Glomerular visceral epithelial cell (primary cell): Measurements from ENCODE around the gene ALK.
"Not testable (repeated sequence)": the region's sequence is repeated elsewhere in the genome, so short reads cannot be mapped to it uniquely, and the experiment has no call there.

Source experiments
- DNase-seq: peaks from one replicate; pipeline ENCODE4 v3.0.0-alpha.2; 2016; ENCODE audit errors: extremely low spot score

Gene ALK

DNA sequence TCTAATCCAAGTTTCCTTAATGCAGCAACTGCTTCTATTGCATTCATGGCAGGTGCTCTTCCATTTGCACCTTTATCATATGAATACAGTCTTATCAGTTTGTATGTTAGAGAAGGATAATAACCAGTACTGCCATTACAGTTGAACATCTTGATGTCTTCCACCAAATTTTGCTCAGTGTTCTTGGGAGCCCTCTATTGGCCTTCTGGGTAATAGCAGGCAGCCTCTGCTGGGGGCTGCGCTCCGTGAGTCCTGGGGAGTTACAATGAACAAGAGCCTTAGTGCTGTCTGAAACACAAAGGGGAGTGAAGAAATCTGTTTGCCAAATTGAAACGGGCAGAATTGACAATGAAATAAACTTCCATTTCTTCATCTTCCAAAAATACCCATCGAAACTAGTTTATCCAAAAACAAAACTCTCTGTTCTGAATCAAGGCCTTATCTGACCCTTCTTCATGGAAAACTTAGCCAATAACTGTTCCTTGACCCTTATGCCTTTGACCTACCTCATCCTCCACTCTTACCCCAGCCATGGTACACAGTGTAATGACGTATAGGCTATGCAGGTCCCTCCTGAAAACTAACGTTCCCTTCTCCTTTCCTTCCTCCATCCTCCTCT is 79.9 kb downstream of the ALK start:
- DNase-seq = peak; percentile 22

DNA sequence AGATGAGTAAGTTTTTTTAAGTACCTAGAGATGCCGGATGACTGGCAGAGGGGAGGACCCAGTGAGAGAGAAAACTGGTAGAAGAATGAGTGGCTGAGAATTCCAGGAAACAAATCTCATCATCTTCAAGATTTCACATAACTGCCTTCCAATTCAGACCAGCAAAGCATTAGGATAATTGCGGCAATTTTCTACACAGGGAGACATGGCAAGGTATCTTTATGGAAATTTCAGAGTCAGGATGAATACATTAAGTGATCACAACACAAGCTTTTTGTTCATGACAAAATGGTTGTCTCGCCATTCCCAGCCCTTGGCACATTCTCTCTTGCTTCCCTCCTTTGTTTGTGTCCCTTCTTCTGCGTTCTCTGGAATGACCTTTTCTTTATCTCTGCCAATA is 82.1 kb downstream of the ALK start:
- DNase-seq = no peak

DNA sequence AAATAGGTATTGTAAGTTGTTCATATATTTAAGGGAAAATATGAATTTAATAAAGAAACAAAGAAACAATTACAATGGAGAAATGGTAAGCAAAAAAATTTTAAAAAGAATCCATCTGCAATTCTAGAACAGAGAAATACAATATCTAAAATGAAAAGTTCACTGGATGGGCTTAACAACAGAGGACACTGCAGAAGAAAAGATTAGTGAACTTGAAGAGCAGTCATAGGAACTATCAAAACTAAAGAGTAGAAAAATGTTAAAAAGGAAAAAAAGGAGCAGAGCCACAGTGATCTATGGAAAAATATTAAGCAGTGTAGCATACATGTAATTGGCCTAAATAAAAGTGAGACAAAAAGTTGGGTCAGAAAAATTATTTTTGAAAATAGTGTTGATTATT is 83.5 kb downstream of the ALK start:
- DNase-seq = no peak

DNA sequence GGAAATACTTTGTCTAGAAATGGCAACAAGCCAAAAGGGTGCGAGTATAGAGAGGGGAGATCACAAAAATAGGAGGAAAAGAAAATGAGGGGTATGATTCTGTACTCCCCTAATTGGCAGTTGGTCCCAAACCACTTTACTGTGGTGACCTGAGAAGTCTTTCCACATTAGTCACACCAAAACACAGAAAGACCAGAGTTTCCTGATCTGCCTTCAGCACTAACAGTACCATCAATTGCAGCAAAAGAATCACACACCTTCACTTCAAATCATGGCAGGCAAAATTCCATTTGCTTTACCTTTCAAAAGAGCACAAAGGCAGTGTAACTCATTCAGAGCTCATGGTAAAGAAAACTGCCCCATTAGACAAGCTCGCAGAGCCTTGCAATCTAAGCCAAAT is 86.8 kb downstream of the ALK start:
- DNase-seq = no peak

DNA sequence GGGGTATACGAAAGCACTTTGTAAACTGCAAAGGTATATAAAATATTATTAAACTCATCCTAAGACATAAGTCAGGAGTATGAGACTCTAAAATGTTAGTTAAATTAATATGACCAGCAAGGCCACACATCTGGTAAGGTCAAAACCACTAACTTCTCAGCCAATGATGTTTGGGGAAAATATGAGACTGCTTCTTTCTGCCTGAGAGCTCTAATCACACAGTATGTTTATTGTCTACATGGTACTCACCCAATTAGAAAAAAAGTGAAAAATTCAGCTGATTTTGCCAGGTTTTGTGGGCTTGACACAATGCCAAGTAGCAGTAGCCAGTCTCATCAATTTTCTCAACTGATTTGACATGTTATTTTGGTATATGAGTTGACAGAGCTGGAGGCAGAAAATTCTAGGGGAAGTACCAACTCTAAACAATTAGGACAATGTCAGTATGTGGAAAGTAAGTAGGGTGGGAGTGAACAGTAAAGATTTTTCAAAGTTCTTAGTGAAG is 87.3 kb downstream of the ALK start:
- DNase-seq = no peak

DNA sequence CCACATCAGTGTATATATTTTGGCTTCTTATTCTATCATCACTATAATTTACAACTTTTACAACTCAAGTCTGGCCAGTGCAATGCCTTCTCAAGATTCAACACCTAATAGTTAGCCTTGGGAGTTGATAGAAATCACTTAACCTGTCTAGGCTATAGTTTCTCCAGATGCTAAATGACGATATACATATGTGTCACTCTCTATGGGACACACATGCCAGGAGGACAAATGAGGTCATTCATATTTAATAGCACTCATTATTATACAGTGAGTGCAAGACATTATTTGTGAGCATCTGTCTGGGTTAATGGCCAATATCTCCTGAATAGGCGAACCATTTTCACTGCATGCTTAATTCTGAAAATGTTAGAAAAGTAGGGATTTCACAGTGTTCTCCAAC is 89.8 kb downstream of the ALK start:
- no peak for DNase-seq

DNA sequence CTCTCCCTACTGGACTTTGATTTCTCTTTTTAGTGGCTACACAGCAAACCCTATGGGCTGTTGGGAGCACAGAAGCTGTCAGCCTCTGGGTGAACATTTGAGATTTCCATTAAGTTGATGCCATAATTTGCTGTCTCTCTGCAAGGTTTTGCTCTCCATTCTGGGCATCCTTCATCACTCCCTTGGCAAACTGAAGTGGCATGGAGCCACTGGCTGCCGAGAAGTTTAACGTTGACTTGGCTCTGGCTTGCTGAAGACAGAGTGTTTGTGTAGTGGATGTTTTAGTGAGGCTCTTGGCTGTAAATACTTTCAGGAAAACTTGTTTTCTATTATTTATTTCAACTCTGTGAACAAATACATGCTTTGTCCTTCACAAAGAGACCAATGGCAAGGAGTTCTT is 91.5 kb downstream of the ALK start:
- no peak for DNase-seq

DNA sequence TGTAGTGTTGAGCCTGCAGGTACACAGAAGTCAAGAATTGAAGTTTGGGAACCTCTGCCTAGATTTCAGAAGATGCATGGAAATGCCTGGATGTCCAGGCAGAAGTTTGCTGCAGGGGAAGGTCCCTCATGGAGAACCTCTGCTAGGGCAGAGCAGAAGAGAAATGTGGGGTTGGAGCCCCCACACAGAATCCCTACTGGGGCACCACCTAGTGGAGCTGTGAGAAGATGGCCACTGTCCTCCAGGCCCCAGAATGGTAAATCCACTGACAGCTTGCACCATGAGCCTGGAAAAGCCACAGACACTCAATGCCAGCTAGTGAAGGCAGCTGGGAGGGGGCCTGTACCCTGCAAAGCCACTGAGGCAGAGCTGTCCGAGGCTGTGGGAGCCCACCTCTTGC is 97.2 kb downstream of the ALK start:
- DNase-seq = not testable (repeated sequence)

DNA sequence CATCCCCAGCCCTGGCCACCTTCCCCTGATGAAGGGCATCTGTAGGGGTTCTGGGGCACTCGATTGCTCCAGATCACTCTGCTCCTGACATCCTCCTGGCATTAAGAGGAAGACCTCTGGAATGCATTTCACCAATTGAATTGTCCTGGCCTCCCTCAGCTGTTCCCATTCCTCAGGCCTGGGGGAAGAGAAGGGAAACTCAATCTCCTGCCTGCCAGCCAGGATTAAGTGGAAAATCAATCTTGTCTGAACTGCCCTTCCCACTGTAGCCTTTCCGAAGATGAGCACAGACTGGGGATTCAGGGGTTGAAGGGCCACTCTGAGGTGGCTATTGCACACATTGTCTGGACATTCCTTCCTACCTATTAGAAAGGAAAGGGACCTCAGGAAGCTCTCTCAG is 99.8 kb downstream of the ALK start:
- DNase-seq = no peak

DNA sequence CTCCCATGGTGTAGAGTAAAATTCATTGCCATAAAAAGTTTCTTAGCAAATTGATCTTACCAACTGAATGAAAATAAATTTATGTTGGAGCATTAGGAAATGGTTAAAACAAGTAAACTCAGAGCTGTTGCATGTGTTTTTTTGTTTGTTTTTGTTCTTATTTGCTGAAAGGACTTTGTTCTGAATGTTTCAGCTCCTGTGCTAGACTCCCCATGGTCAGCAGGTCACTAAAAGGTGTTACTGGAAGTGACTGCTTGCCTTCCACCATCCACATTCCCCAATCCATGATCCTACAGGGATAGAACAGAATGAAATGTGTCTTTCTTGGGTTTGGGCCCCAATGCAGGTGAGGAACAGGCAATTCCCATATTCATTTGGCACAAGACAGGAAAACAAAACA is 101.8 kb downstream of the ALK start:
- no peak for DNase-seq

DNA sequence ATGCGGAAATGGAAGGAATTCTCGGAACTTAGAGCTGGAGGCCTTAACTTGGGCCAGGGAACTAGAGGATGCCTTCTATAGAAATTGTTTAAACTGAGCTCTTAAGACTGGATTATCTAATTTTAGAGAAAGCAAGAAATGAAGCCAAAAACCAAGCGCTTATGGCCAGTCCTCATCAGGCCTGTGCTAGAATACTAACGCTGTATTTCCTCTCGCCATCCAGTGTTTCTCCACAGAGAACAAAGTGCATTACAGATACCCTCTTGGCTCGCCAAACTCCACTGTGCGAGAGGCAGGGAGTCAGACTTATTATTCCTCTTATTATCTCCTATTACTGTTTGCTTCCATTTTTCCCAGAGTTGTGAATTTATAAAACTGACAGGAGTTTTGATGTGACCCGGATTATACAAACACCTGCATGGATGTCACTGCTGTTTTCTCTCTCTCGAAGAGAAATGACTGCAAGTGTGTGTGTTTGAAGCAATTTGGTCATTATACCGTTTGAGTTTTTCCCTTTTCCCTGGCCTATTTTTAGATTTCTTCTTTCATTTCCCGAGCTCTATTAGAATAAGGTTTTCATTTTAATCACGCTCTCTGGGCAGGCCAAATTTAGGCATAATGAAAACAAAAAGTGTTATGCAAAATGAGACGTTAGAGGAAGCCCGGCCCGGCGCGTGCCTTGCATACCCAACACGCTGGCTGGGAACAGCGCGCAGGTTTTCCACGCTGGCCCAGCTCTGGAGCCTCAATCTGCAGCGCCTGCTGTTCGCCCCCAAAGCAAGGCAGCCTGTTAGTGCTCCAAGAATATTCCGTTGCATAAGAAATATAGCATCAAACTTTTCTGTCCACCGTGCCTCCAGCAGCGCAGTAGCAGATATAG is 103.3 kb downstream of the ALK start:
- DNase-seq = no peak

DNA sequence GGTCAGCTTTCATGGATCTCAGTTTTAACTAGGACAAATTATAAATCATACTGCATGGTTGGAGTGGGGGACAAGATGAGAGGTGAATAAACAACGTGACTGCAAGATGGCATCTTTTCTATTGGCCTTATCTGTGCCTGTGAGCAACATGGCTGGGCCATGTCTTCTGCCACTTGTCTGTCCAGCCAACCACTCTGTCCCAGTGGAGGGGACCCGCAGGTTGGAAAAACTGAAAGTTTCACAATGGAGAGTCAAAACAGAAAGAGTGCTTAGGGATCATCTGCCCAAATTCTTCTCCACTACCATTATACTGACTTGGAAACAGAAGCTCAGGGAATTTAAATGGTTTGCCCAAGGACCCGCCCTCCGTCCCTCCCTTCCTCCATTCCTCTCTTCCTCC is 104.1 kb downstream of the ALK start:
- no peak for DNase-seq

DNA sequence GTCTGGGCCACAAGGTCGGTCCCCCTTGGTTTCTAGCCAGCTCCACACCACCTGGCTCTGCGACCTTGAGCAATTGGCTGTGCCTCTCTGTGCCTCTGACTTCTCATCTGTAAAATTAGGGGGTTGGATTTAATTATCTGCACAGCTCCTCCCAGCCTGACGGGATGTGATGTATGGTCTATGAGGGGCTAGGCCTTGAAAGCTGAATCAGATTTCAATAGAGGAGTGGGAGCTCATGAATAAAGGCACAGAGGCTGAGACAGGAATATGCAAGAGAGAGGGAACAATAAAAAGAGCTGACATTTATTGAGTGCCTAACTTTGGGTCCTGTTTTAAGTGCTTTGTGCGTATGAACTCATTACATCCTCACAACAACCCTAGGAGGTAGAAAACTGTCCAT is 104.7 kb downstream of the ALK start:
- no peak for DNase-seq

DNA sequence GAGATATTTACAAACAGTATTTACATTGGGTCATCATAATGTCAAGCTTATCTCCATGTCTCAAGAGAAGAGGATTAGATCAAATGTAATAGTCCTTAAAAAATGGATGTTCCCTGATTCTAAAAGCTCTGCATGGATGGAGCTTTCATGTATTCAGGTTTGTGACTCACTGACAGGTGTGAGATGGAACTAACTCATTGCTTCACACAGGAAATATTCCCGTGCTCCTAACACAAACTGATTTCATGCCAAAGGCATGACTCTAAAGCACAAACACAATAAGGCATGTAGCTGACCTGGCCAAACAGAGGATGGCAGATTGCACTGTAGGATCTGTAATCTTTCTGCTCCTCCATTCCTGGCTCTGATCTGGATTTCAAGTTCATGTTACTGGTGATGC is 110.0 kb downstream of the ALK start:
- DNase-seq = no peak

DNA sequence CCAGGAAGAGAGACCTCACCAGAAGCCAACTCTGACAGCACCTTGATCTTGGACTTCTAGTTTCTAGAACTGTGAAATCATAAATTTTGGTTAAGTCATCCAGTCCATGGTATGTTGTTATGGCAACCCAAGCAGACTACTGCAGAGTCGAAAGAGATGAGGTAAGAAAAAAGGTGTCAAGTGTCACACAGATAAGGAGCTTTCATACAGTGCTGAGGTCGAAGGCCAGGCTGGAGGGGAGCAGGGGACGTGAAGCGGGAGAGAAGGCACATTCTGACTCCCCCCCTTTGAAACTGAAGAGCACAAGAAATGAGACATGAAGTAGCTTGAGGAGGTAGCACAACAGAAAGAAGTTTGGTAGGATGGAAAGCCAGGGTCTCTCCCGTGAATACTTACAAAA is 110.4 kb downstream of the ALK start:
- no peak for DNase-seq

DNA sequence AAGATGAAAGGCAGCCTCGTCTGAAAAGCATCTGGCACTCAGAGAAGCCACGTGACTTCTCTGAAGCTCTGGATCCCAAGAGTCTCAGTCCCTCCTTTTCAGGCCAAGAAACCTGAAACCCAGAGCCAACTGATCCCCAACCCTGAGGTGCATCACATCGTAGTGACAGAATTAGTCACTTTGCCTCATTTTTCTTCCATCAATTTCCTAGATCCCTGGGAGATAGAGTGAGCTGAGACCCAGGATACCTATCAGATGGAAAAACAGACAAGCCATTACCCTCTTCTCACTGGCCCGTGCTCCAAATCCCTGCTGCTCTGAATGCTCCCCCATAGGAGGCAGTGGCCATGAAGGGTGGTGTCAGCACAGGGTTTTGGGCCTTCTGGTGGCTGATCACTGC is 113.1 kb downstream of the ALK start:
- DNase-seq = no peak

DNA sequence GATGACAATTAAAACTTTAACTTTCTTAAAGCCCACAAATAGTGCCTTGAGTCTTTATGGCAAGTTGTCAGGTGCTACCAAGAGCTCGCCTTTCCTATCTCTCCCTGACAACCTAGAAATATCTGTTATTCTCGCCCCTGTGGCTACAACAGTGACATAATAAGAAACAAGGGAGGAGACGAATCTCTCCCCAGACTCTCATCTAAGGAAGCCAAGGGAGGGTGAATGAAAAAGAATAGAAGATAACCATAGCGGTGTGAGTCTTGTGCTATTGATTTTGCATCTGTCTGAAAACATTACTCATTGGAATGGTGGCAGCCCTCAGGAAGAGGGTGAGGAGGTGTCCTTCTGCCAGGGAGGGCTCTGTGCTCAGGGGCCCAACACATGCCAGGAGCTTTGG is 114.3 kb downstream of the ALK start:
- DNase-seq = no peak

DNA sequence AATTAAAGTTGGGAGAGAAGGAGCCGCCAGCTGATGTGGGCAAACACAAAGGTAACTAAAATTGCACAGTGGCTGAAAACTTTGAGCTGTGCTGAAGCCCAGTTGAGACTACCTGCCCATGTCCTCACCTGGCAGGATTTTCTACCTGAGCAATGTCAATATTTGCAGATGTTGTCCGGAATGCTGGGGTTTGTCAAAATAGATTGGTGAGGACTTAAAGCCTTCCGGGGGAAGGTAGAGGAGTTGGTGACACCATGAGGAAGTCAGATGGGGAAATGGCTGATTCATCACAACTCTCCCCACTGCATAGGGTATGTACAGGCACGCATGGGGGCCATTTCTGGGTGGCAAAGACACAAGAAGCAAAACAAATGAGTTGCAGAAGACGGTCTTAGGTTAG is 114.9 kb downstream of the ALK start:
- no peak for DNase-seq

DNA sequence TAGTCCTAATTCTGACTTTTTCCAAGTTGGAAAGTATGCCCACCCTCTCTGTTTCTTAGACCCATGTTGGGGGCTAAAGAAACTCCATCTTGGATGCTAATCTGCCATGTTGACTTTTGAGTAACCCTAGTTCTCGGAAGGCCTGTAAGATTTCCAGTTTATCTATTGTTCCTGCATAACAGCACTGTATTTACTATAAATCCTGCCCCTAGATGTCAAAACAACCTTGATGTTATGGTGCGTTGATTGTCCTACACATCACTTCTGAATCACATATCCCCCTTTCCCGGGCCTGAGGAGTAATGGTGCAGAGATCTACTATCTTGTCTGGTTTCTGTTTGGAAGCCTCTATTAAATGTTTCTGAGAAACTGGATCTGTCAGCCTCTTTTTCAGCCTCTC is 116.7 kb downstream of the ALK start:
- no peak for DNase-seq

DNA sequence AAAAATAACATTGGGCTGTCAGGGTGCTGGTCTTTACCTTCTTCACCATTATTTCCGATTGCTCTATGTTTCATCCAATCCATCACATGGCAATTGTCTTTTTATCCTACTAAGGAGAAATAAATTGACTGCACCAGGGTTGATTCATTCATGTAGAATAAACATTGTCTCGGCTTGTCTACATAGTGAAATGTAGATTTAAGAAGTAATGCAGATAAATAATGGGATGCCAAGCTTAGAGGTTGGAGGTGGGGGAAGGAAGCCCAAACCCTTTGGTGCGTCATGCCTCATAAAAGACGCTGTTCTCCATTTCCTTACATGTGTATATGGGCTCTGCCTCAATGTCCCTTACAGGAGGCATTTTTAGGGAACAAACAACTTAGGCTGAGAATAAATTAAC is 117.8 kb downstream of the ALK start:
- no peak for DNase-seq

DNA sequence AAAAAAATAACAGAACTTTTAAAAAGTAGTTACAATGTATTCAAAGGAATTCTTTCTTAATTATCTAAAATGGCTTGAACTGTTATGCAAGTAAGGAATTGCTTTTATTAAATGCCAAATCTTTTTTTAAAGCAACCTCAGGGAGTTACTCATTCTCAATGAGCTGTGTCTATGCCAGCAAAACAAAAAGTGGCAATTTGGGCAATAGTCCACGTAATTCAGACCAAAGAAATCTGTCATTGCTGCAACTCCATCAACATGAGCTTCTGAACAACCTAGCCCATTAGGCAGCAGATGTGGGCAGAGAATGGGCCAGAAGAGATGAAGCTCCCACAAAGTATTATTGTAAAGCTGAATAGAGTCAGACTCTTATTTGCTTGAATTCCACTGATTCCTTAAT is 118.4 kb downstream of the ALK start:
- DNase-seq = no peak

DNA sequence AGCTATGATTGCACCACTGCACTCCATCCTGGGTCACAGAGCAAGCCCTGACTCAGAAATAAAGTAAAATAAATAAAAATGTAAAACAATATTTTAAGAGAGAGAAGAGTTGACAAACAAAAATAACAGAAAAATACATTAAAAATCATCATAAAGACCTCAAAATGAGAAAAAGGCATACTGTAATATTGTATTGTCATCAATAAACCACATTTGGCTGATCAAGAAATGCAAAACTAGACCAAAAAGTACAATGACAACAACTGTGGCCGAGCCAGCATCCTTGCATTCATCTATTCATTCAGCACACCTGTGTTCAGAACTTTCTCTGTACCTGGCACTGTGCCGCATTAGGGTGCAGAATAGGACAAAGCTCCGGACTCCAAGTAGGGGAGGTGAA is 121.8 kb downstream of the ALK start:
- DNase-seq = no peak

DNA sequence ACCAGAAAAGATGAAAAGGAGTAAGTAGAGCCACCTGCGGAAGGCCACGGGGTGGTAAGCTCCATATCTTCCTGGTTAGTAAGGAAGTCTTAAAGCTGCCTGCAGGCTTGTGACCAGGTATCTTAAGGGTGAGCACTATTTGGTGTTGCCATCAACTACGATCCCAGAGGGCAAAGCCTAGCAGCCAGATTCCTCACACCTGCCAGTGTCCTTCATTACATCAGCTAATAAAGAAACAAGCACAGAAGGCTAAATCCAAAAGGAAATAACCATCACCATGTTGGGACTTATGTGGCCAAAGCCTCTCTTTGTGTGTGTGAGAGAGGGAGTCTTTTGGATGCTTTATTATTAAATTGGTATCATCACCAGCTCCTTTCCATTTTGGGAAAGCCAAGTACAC is 123.5 kb downstream of the ALK start:
- DNase-seq = no peak

DNA sequence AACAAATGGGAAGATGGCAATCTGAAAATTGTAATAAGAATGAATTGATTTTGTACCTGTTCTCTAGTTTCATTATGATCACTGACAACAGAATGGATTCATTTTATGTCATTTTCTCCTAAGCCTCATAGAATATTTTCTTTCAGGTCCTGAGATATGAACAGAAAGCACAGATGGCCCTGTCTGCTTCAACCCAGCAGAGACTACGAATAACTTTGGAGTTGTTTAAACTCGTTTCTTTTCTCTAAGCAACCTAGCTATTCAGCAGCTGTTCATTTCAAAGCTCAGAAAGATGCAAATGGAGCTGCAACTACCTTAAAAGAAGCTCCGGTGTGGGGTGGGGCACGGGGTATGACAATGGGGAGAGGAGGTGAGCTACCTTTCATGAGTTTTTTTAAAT is 124.9 kb downstream of the ALK start:
- no peak for DNase-seq
